HepG2 (cell line): ENCODE measurements around the gene TXN2. TPM values are rescaled to one million over a fixed set of nuclear protein-coding genes. Genes with fewer than 3 reads are reported as not detected.

Experiments used
- ATAC-seq: fragments of 200-7000 bp; cut with Tn5 transposase; 3 replicates; pipeline ENCODE4 v1.9.1; 2020; ENCODE audit warnings: mild to moderate bottlenecking, moderate library complexity
- BruUV-seq: library from RNA; stranded (reverse); fragments of 400-500 nt; replicated peaks from 2 replicates; lab custom pipeline; 2021; lab: Mats Ljungman, UMichigan
- CTCF ChIA-PET: fragments of 300-600 bp; formaldehyde crosslinking; extraction: SDS; loops from one replicate; lab custom pipeline; 2021; ENCODE audit warnings: low total read pairs, inconsistent platforms, low intra/inter-chr PET ratio; lab: Yijun Ruan, JAX
- POLR2A ChIA-PET: fragments of 350-600 bp; sonication (Branson Sonifier 250); formaldehyde crosslinking; loops from one replicate; lab custom pipeline; 2020; ENCODE audit warnings: antibody characterized with exemption, inconsistent platforms; lab: Yijun Ruan, JAX
- DNase-seq: peaks from one replicate; pipeline ENCODE4 v3.0.0-alpha.2; 2015; ENCODE audit warnings: low spot score
- FAIRE-seq: peaks from 3 replicates; lab custom pipeline; 2011; peaks lifted over from hg19 to GRCh38; lab: Jason Lieb, UNC
- H2AFZ ChIP-seq: one replicate; pipeline ENCODE4 v1.6.1; 2011; ENCODE audit warnings: low read length, inconsistent platforms
- H3K27ac ChIP-seq: fragments of 300-600 bp; 3 replicates; pipeline ENCODE4 v1.8.0; 2011; ENCODE audit warnings: mixed run types, mild to moderate bottlenecking, mixed read lengths, low read length, inconsistent platforms; ENCODE audit not compliant: insufficient read depth; ENCODE audit errors: extremely low read length
- H3K27me3 ChIP-seq, 2 experiments: fragments of 200-600 bp in 1 of 2; 2 replicates in 1 of 2; 3 replicates in 1 of 2; pipeline versions ENCODE4 v1.6.0 to v1.8.0; 2011; ENCODE audit warnings: low read length in 2 of 2, mild to moderate bottlenecking in 2 of 2, moderate library complexity in 2 of 2, inconsistent platforms in 1 of 2; ENCODE audit not compliant: insufficient read depth in 2 of 2, control insufficient read depth in 1 of 2
- H3K36me3 ChIP-seq, 2 experiments: fragments of 200-600 bp in 1 of 2; replicated peaks in 1 of 2; 2 replicates in 1 of 2; 3 replicates in 1 of 2; pipeline versions ENCODE4 v1.5.1 to v1.8.0; 2011; ENCODE audit warnings: low read length in 2 of 2, inconsistent platforms in 1 of 2; ENCODE audit not compliant: insufficient read depth in 2 of 2, control insufficient read depth in 1 of 2
- H3K4me1 ChIP-seq: 2 replicates; pipeline ENCODE4 v1.5.1; 2012; ENCODE audit warnings: low read length, inconsistent platforms; ENCODE audit not compliant: insufficient read depth
- H3K4me2 ChIP-seq: 2 replicates; pipeline ENCODE4 v1.6.0; 2011; ENCODE audit warnings: low read depth, low read length, inconsistent platforms
- H3K4me3 ChIP-seq, 3 experiments: fragments of 200-600 bp in 1 of 3; sonication (generic), shearing (Covaris generic) in 1 of 3; replicated peaks in 1 of 3; 2 replicates each; pipeline ENCODE4 v1.5.1; 2011 to 2016; ENCODE audit warnings: low read length in 3 of 3, inconsistent platforms in 2 of 3, low read depth in 2 of 3, mild to moderate bottlenecking in 2 of 3, control low read depth in 1 of 3, mixed read lengths in 1 of 3; ENCODE audit not compliant: insufficient read depth in 1 of 3
- H3K79me2 ChIP-seq: one replicate; pipeline ENCODE4 v1.6.1; 2011; ENCODE audit warnings: low read length, inconsistent platforms; ENCODE audit not compliant: insufficient read depth
- H3K9ac ChIP-seq: 2 replicates; pipeline ENCODE4 v1.6.0; 2011; ENCODE audit warnings: mild to moderate bottlenecking, low read depth, low read length, inconsistent platforms; ENCODE audit not compliant: insufficient read depth
- H3K9me3 ChIP-seq: 2 replicates; pipeline ENCODE4 v1.5.1; 2012; ENCODE audit warnings: mild to moderate bottlenecking, low read length
- H4K20me1 ChIP-seq: 2 replicates; pipeline ENCODE4 v1.6.0; 2011; ENCODE audit warnings: inconsistent platforms, mild to moderate bottlenecking, low read length, moderate library complexity; ENCODE audit not compliant: insufficient read depth
- BCL3 ChIP-seq: sonication (generic); formaldehyde crosslinking; IDR thresholded peaks from 2 replicates; pipeline ENCODE4 v1.5.1; 2020; ENCODE audit warnings: mild to moderate bottlenecking, missing genetic modification reagents, moderate library complexity
- CEBPB ChIP-seq: IDR thresholded peaks from 2 replicates; pipeline ENCODE4 v1.6.1; 2011; ENCODE audit warnings: low read depth, low read length, improper control_type of control experiment, borderline replicate concordance
- IKZF4 ChIP-seq: sonication (generic); formaldehyde crosslinking; IDR thresholded peaks from 2 replicates; pipeline ENCODE4 v1.5.1; 2020; ENCODE audit warnings: borderline replicate concordance, mild to moderate bottlenecking, low read depth, missing genetic modification reagents; ENCODE audit errors: not compliant biosample characterization
- MLLT10 ChIP-seq: sonication (generic); formaldehyde crosslinking; IDR thresholded peaks from 2 replicates; pipeline ENCODE4 v1.4.0; 2020; ENCODE audit warnings: missing genetic modification reagents
- MTF1 ChIP-seq: sonication (generic); formaldehyde crosslinking; IDR thresholded peaks from 2 replicates; pipeline ENCODE4 v1.5.0; 2020; ENCODE audit warnings: missing genetic modification reagents
- MYNN ChIP-seq: sonication (generic); formaldehyde crosslinking; IDR thresholded peaks from 2 replicates; pipeline ENCODE4 v1.4.0; 2020; ENCODE audit warnings: mild to moderate bottlenecking, low read depth, missing genetic modification reagents
- PBX3 ChIP-seq: sonication (generic); formaldehyde crosslinking; IDR thresholded peaks from 2 replicates; pipeline ENCODE4 v1.8.1; 2023; ENCODE audit warnings: missing genetic modification reagents, inconsistent platforms, borderline replicate concordance
- RBFOX2 ChIP-seq: fragments of 200-400 bp; formaldehyde crosslinking; IDR thresholded peaks from 2 replicates; pipeline ENCODE4 v1.6.1; 2017; ENCODE audit warnings: low read depth, mild to moderate bottlenecking, low read length
- RORA ChIP-seq: sonication (generic); formaldehyde crosslinking; IDR thresholded peaks from 2 replicates; pipeline ENCODE4 v1.5.0; 2020; ENCODE audit warnings: mild to moderate bottlenecking, missing genetic modification reagents, moderate library complexity
- SNAI1 ChIP-seq: sonication (generic); formaldehyde crosslinking; IDR thresholded peaks from 2 replicates; pipeline ENCODE4 v1.5.0; 2020; ENCODE audit warnings: mild to moderate bottlenecking, missing genetic modification reagents, borderline replicate concordance
- SUZ12 ChIP-seq: fragments of 150-350 bp; IDR thresholded peaks from 2 replicates; pipeline ENCODE4 v1.6.1; 2014; ENCODE audit warnings: low read depth, low read length
- U2AF2 ChIP-seq: fragments of 200-400 bp; formaldehyde crosslinking; IDR thresholded peaks from 2 replicates; pipeline ENCODE4 v1.6.1; 2017; ENCODE audit warnings: low read depth, mild to moderate bottlenecking, low read length
- ZNF10 ChIP-seq: sonication (generic); formaldehyde crosslinking; IDR thresholded peaks from 2 replicates; pipeline ENCODE4 v1.4.0; 2020; ENCODE audit warnings: mild to moderate bottlenecking, low read depth, missing genetic modification reagents, borderline replicate concordance
- ZNF34 ChIP-seq: sonication (generic); formaldehyde crosslinking; IDR thresholded peaks from 2 replicates; pipeline ENCODE4 v1.4.0; 2020; ENCODE audit warnings: mild to moderate bottlenecking, missing genetic modification reagents, borderline replicate concordance
- ZNF44 ChIP-seq: sonication (generic); formaldehyde crosslinking; IDR thresholded peaks from 2 replicates; pipeline ENCODE4 v1.5.1; 2020; ENCODE audit warnings: mild to moderate bottlenecking, missing genetic modification reagents
- ZNF709 ChIP-seq: sonication (generic); formaldehyde crosslinking; IDR thresholded peaks from 2 replicates; pipeline ENCODE4 v1.5.0; 2020; ENCODE audit warnings: mild to moderate bottlenecking, missing genetic modification reagents
- ZNF816 ChIP-seq: sonication (generic); formaldehyde crosslinking; IDR thresholded peaks from 2 replicates; pipeline ENCODE4 v1.8.0; 2022; ENCODE audit warnings: missing genetic modification reagents, mild to moderate bottlenecking, borderline replicate concordance
- ZSCAN30 ChIP-seq: sonication (generic); formaldehyde crosslinking; IDR thresholded peaks from 2 replicates; pipeline ENCODE4 v1.5.0; 2020; ENCODE audit warnings: mild to moderate bottlenecking, missing genetic modification reagents
- WGBS: methylation state at CpG from one replicate; pipeline ENCODE4 v1.1.6; 2017; ENCODE audit warnings: low lambda C conversion rate; 5-methylcytosine and 5-hydroxymethylcytosine counted together
- in situ Hi-C: cut with HindIII; loops from 2 replicates; pipeline ENCODE4 v1.10.0; 2017; ENCODE audit warnings: low pct_unique_long_range_greater_than_20kb; ENCODE audit not compliant: extremely low pct_ligation_motif_present
- intact Hi-C: fragments of 100-400 bp; cut with micrococcal nuclease; formaldehyde crosslinking; loops from one replicate; pipeline ENCODE4 v1.10.0; 2022; ENCODE audit not compliant: unreplicated experiment
- polyA plus RNA-seq, 8 experiments: library from polyadenylated mRNA; depleted of rRNA in 3 of 8; stranded (reverse) in 7 of 8; unstranded in 1 of 8; fragments of >200 nt; fragmentation: Illumina TruSeq in 4 of 8; extraction: Trizol in 4 of 8; gene quantifications; 2 replicates each; pipeline versions ENCODE4 v1.2.1 to v1.2.3, GENCODE V29; 2011 to 2016; ENCODE audit warnings: low read depth in 4 of 8, missing spikeins in 1 of 8, mixed read lengths in 1 of 8; ENCODE audit not compliant: insufficient read depth in 1 of 8
- total RNA-seq, 5 experiments: library from RNA; depleted of rRNA; stranded (reverse); fragments of >200 nt; fragmentation: Illumina TruSeq; extraction: Trizol; gene quantifications; 2 replicates each; pipeline ENCODE4 v1.2.3, GENCODE V29; 2016; ENCODE audit warnings: low read depth in 1 of 5
- TF ChIP-seq, protein P1 (sequence below): sonication (generic); formaldehyde crosslinking; IDR thresholded peaks from 2 replicates; pipeline ENCODE4 v1.4.0; 2020; ENCODE audit warnings: missing genetic modification reagents
- TF ChIP-seq, protein P2 (sequence below): IDR thresholded peaks from 2 replicates; pipeline ENCODE4 v1.6.1; 2016

The TXN2 gene
- total and polyA plus RNA-seq, 2 of the 13 experiments (the other 11 are each of a cell fraction or from before 2014, with no cell fraction given), result 41.4 to 109 TPM

DNA sequence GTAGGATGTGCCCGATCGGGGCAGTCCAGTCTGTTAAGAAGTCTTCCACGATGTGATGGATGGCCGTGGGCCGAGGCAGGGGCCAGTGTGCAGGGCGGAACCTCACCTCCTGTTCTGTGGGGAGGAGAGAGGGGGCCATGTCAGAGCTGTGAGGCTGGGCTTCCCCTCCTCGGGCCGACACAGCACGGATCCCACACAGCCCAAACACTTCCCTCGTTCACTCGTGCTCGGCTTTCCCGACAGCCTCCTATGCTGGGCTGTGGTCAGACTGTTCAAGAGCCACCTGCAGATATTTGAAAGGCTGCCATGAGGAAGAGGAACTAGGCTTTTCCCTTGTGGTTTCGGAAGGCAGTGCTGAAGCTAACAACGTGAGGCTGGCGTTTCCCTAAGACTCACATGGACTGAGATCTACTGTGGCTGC, 12.3 kb upstream of the TXN2 start:
- H3K9me3 ChIP-seq, result no peaks in the 10 kb centered on the region
- BruUV-seq, result no TSS peak
- no peak overlapping the region for H3K27ac ChIP-seq
- TF ChIP-seq, protein P1, sequence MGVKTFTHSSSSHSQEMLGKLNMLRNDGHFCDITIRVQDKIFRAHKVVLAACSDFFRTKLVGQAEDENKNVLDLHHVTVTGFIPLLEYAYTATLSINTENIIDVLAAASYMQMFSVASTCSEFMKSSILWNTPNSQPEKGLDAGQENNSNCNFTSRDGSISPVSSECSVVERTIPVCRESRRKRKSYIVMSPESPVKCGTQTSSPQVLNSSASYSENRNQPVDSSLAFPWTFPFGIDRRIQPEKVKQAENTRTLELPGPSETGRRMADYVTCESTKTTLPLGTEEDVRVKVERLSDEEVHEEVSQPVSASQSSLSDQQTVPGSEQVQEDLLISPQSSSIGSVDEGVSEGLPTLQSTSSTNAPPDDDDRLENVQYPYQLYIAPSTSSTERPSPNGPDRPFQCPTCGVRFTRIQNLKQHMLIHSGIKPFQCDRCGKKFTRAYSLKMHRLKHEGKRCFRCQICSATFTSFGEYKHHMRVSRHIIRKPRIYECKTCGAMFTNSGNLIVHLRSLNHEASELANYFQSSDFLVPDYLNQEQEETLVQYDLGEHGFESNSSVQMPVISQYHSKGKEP (CRISPR knock-in tag), result no peak
- no peak for TF ChIP-seq BCL3 (CRISPR knock-in tag)
- no peak for TF ChIP-seq MTF1 (CRISPR knock-in tag)
- TF ChIP-seq ZNF709 (CRISPR knock-in tag), result no peak
- TF ChIP-seq MLLT10 (CRISPR knock-in tag), result no peak
- no peak for TF ChIP-seq ZNF816 (CRISPR knock-in tag)
- no peak for TF ChIP-seq MYNN (CRISPR knock-in tag)
- no peak for TF ChIP-seq U2AF2
- TF ChIP-seq CEBPB, result no peak
- no peak for TF ChIP-seq PBX3 (CRISPR knock-in tag)
- TF ChIP-seq SUZ12, result no peak
- TF ChIP-seq SNAI1, result no peak
- TF ChIP-seq ZNF44 (CRISPR knock-in tag), result no peak
- TF ChIP-seq ZNF10 (CRISPR knock-in tag), result no peak
- TF ChIP-seq RORA (CRISPR knock-in tag), result no peak
- TF ChIP-seq RBFOX2, result no peak
- TF ChIP-seq ZNF34 (CRISPR knock-in tag), result no peak
- no peak for TF ChIP-seq IKZF4
- TF ChIP-seq ZSCAN30 (CRISPR knock-in tag), result no peak
- TF ChIP-seq, protein P2, sequence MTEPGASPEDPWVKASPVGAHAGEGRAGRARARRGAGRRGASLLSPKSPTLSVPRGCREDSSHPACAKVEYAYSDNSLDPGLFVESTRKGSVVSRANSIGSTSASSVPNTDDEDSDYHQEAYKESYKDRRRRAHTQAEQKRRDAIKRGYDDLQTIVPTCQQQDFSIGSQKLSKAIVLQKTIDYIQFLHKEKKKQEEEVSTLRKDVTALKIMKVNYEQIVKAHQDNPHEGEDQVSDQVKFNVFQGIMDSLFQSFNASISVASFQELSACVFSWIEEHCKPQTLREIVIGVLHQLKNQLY (CRISPR knock-in tag), result no peak
- in situ Hi-C loops (no loop called here), intact Hi-C loops (no loop called here)
- H3K36me3 ChIP-seq, result peaks cover 33 to 79% of the 10 kb centered on the region in 2 experiments
- no peaks in the 10 kb centered on the region for H3K27me3 ChIP-seq
- FAIRE-seq (no peak), ATAC-seq (no peak), DNase-seq (no peak)
- POLR2A ChIA-PET, result interaction anchor here (1.2 to 1.3 kb wide), 2 partner anchors 12 kb away, joined by 3 to 4 read pairs; partner anchors contain the start of gene TXN2
- CTCF ChIA-PET, result no interaction called here
- H2AFZ ChIP-seq, result no peak overlapping the region
- 99% methylated on average over 8 of the region's 16 CpGs for WGBS
- H3K4me1 ChIP-seq, result no peaks in the 10 kb centered on the region
- H3K4me3 ChIP-seq, result no peak overlapping the region
- H4K20me1 ChIP-seq, result no peaks in the 10 kb centered on the region
- no peaks in the 10 kb centered on the region for H3K79me2 ChIP-seq
- H3K4me2 ChIP-seq, result no peak overlapping the region
- H3K9ac ChIP-seq, result no peak overlapping the region
